HEK293 (cell line): ENCODE data around the gene BTBD10.

Experiments
- FEZF1 ChIP-seq: fragments of 450-650 bp; formaldehyde crosslinking; IDR thresholded peaks from 2 replicates; pipeline ENCODE4 v1.5.1; 2016; ENCODE audit warnings: missing biosample characterization, missing genetic modification characterization
- GLIS1 ChIP-seq: fragments of 450-650 bp; formaldehyde crosslinking; IDR thresholded peaks from 2 replicates; pipeline ENCODE4 v1.5.1; 2016; ENCODE audit warnings: missing biosample characterization, missing genetic modification characterization
- GLIS2 ChIP-seq: fragments of 450-650 bp; formaldehyde crosslinking; IDR thresholded peaks from 2 replicates; pipeline ENCODE4 v1.5.1; 2016; ENCODE audit warnings: missing biosample characterization, missing genetic modification characterization
- HOXD13 ChIP-seq: sonication (generic); formaldehyde crosslinking; IDR thresholded peaks from 2 replicates; pipeline ENCODE4 v1.8.0; 2022; ENCODE audit warnings: missing genetic modification reagents, borderline replicate concordance
- RBAK ChIP-seq: fragments of 450-650 bp; formaldehyde crosslinking; IDR thresholded peaks from 2 replicates; pipeline ENCODE4 v1.5.1; 2016; ENCODE audit warnings: missing biosample characterization, missing genetic modification characterization
- SCRT2 ChIP-seq: fragments of 450-650 bp; formaldehyde crosslinking; IDR thresholded peaks from 2 replicates; pipeline ENCODE4 v1.5.1; 2016; ENCODE audit warnings: missing biosample characterization, missing genetic modification characterization
- YY1 ChIP-seq: fragments of 450-650 bp; formaldehyde crosslinking; IDR thresholded peaks from 2 replicates; pipeline ENCODE4 v1.5.1; 2018; ENCODE audit warnings: missing biosample characterization, missing genetic modification characterization
- ZBTB20 ChIP-seq: fragments of 450-650 bp; formaldehyde crosslinking; IDR thresholded peaks from 2 replicates; pipeline ENCODE4 v1.5.1; 2016; ENCODE audit warnings: missing biosample characterization, missing genetic modification characterization
- ZBTB7A ChIP-seq: fragments of 450-650 bp; formaldehyde crosslinking; IDR thresholded peaks from 2 replicates; pipeline ENCODE4 v1.5.1; 2016; ENCODE audit warnings: low read depth, missing biosample characterization, missing genetic modification characterization
- ZNF114 ChIP-seq: fragments of 450-650 bp; formaldehyde crosslinking; IDR thresholded peaks from 2 replicates; pipeline ENCODE4 v1.5.0; 2017; ENCODE audit warnings: missing biosample characterization, missing genetic modification characterization
- ZNF174 ChIP-seq: fragments of 450-650 bp; formaldehyde crosslinking; IDR thresholded peaks from 2 replicates; pipeline ENCODE4 v1.5.0; 2017; ENCODE audit warnings: missing biosample characterization, mild to moderate bottlenecking, missing genetic modification characterization
- ZNF19 ChIP-seq: fragments of 450-650 bp; formaldehyde crosslinking; IDR thresholded peaks from 2 replicates; pipeline ENCODE4; 2016; ENCODE audit warnings: missing biosample characterization, missing genetic modification characterization, low read depth
- ZNF211 ChIP-seq: fragments of 450-650 bp; formaldehyde crosslinking; IDR thresholded peaks from 2 replicates; pipeline ENCODE4 v1.5.1; 2016; ENCODE audit warnings: low read depth, missing biosample characterization, missing genetic modification characterization
- ZNF292 ChIP-seq: fragments of 450-650 bp; formaldehyde crosslinking; IDR thresholded peaks from 2 replicates; pipeline ENCODE4 v1.5.1; 2016; ENCODE audit warnings: low read depth, missing biosample characterization, missing genetic modification characterization, borderline replicate concordance
- ZNF302 ChIP-seq: fragments of 450-650 bp; formaldehyde crosslinking; IDR thresholded peaks from 2 replicates; pipeline ENCODE4 v1.5.1; 2016; ENCODE audit warnings: missing biosample characterization, missing genetic modification characterization, low read depth
- ZNF341 ChIP-seq: fragments of 450-650 bp; formaldehyde crosslinking; IDR thresholded peaks from 2 replicates; pipeline ENCODE4; 2016; ENCODE audit warnings: low read depth, missing biosample characterization, missing genetic modification characterization
- ZNF350 ChIP-seq: fragments of 450-650 bp; formaldehyde crosslinking; IDR thresholded peaks from 2 replicates; pipeline ENCODE4 v1.5.0; 2017; ENCODE audit warnings: missing biosample characterization, mild to moderate bottlenecking, missing genetic modification characterization
- ZNF423 ChIP-seq: fragments of 450-650 bp; formaldehyde crosslinking; IDR thresholded peaks from 2 replicates; pipeline ENCODE4 v1.5.1; 2016; ENCODE audit warnings: missing biosample characterization, missing genetic modification characterization
- ZNF501 ChIP-seq: fragments of 450-650 bp; formaldehyde crosslinking; IDR thresholded peaks from 2 replicates; pipeline ENCODE4 v1.5.1; 2016; ENCODE audit warnings: missing biosample characterization, missing genetic modification characterization
- ZNF510 ChIP-seq: fragments of 450-650 bp; formaldehyde crosslinking; IDR thresholded peaks from 2 replicates; pipeline ENCODE4 v1.5.1; 2018; ENCODE audit warnings: mild to moderate bottlenecking, missing genetic modification characterization, missing biosample characterization; ENCODE audit not compliant: insufficient replicate concordance
- ZNF544 ChIP-seq: fragments of 450-650 bp; formaldehyde crosslinking; IDR thresholded peaks from 2 replicates; pipeline ENCODE4 v1.5.0; 2017; ENCODE audit warnings: missing biosample characterization, missing genetic modification characterization
- ZNF549 ChIP-seq: fragments of 450-650 bp; IDR thresholded peaks from 2 replicates; pipeline ENCODE4 v1.5.1; 2018; ENCODE audit warnings: missing biosample characterization, missing genetic modification characterization, mild to moderate bottlenecking, inconsistent platforms, moderate library complexity
- ZNF596 ChIP-seq: fragments of 450-650 bp; IDR thresholded peaks from 2 replicates; pipeline ENCODE4 v1.5.0; 2018; ENCODE audit warnings: missing biosample characterization, mild to moderate bottlenecking, missing genetic modification characterization, moderate library complexity
- ZNF654 ChIP-seq: fragments of 450-650 bp; formaldehyde crosslinking; IDR thresholded peaks from 2 replicates; pipeline ENCODE4 v1.5.1; 2016; ENCODE audit warnings: low read depth, missing biosample characterization, missing genetic modification characterization
- ZNF660 ChIP-seq: fragments of 450-650 bp; IDR thresholded peaks from 2 replicates; pipeline ENCODE4 v1.5.1; 2018; ENCODE audit warnings: missing biosample characterization, mild to moderate bottlenecking, missing genetic modification characterization
- ZNF837 ChIP-seq: fragments of 450-650 bp; formaldehyde crosslinking; IDR thresholded peaks from 2 replicates; pipeline ENCODE4 v1.5.1; 2016; ENCODE audit warnings: missing biosample characterization, missing genetic modification characterization
- ZSCAN16 ChIP-seq: fragments of 450-650 bp; formaldehyde crosslinking; IDR thresholded peaks from 2 replicates; pipeline ENCODE4 v1.5.1; 2016; ENCODE audit warnings: missing biosample characterization, missing genetic modification characterization
- TF ChIP-seq, protein P1 (sequence below): fragments of 450-650 bp; formaldehyde crosslinking; IDR thresholded peaks from 2 replicates; pipeline ENCODE4 v1.5.1; 2017; ENCODE audit warnings: missing biosample characterization, mild to moderate bottlenecking, missing genetic modification characterization, moderate library complexity
- TF ChIP-seq, protein P2 (sequence below): fragments of 450-650 bp; formaldehyde crosslinking; IDR thresholded peaks from 2 replicates; pipeline ENCODE4 v1.5.1; 2016; ENCODE audit warnings: missing biosample characterization, missing genetic modification characterization
- TF ChIP-seq, protein P3 (sequence below): fragments of 450-650 bp; IDR thresholded peaks from 2 replicates; pipeline ENCODE4 v1.5.1; 2018; ENCODE audit warnings: missing biosample characterization, mild to moderate bottlenecking, missing genetic modification characterization
- TF ChIP-seq, protein P4 (sequence below): fragments of 450-650 bp; formaldehyde crosslinking; IDR thresholded peaks from 2 replicates; pipeline ENCODE4 v1.5.1; 2017; ENCODE audit warnings: missing biosample characterization, missing genetic modification characterization
- TF ChIP-seq, protein P5 (sequence below): fragments of 450-650 bp; formaldehyde crosslinking; IDR thresholded peaks from 2 replicates; pipeline ENCODE4 v1.5.1; 2016; ENCODE audit warnings: missing biosample characterization, missing genetic modification characterization, borderline replicate concordance

The BTBD10 gene

DNA sequence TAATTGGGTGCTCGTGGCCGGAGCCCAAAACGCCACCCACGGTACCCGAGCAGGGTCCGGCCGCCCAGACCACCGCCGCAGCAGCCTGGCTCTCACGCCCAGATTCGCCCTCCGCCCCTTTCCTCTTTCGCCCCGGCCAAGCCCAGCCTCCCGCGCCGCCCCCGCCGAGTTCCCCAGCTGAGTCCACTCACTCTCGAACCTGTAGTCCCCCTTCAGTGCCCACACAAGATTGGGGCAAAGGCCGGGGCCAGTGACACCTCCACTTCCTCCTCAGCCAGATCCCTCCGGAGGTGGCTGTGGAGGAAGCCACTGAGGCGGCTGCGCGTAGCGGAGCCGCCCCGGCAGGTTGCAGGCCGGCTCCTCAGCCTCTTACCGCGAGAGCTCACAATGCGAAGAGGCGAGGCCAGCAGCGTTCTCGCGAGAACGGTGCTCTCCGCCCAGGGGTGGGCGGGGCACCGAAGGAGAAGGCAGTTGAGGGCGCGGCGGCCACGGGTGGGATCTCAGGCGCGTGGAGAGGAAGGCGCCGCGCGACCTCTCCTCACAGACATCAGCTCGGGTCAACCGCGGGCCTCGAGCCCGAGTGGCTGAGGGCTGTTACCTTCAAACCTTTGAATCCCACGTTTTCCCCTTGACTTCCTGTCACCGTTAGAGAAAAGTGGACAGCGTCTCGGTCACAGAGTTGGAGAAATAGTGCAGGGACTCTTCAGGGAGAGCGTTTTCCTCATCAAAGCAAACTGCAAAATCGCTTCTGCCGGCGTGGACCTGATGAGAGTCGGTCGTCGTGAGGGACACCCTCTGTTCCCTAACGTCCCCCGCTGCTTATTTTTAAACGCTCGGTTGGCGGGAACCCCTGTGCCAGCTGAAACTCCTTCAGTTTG lies at the start of gene BTBD10 (continued):
- TF ChIP-seq, protein P1, sequence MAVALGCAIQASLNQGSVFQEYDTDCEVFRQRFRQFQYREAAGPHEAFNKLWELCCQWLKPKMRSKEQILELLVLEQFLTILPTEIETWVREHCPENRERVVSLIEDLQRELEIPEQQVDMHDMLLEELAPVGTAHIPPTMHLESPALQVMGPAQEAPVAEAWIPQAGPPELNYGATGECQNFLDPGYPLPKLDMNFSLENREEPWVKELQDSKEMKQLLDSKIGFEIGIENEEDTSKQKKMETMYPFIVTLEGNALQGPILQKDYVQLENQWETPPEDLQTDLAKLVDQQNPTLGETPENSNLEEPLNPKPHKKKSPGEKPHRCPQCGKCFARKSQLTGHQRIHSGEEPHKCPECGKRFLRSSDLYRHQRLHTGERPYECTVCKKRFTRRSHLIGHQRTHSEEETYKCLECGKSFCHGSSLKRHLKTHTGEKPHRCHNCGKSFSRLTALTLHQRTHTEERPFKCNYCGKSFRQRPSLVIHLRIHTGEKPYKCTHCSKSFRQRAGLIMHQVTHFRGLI (tag by site-specific recombination) = no peak
- TF ChIP-seq ZNF660 (tag by site-specific recombination) = no peak
- TF ChIP-seq ZNF510 (tag by site-specific recombination) = no peak
- TF ChIP-seq, protein P2, sequence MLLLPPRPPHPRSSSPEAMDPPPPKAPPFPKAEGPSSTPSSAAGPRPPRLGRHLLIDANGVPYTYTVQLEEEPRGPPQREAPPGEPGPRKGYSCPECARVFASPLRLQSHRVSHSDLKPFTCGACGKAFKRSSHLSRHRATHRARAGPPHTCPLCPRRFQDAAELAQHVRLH (tag by site-specific recombination) = no peak
- TF ChIP-seq ZNF544 (tag by site-specific recombination) = no peak
- no peak for TF ChIP-seq ZNF19 (tag by site-specific recombination)
- TF ChIP-seq ZNF654 (tag by site-specific recombination) = no peak
- 0 out of 2 replicates have a peak, but pooled peaks have one; percentile 18 for TF ChIP-seq HOXD13 (CRISPR knock-in tag)
- no peak for TF ChIP-seq YY1
- TF ChIP-seq RBAK (tag by site-specific recombination) = no peak
- TF ChIP-seq ZNF114 (tag by site-specific recombination) = no peak
- TF ChIP-seq GLIS1 (tag by site-specific recombination) = peak; percentile 38
- peak; percentile 35; the same call in 1 of the 2 replicates for TF ChIP-seq ZBTB20 (tag by site-specific recombination)
- TF ChIP-seq FEZF1 (tag by site-specific recombination) = no peak
- TF ChIP-seq, protein P3, sequence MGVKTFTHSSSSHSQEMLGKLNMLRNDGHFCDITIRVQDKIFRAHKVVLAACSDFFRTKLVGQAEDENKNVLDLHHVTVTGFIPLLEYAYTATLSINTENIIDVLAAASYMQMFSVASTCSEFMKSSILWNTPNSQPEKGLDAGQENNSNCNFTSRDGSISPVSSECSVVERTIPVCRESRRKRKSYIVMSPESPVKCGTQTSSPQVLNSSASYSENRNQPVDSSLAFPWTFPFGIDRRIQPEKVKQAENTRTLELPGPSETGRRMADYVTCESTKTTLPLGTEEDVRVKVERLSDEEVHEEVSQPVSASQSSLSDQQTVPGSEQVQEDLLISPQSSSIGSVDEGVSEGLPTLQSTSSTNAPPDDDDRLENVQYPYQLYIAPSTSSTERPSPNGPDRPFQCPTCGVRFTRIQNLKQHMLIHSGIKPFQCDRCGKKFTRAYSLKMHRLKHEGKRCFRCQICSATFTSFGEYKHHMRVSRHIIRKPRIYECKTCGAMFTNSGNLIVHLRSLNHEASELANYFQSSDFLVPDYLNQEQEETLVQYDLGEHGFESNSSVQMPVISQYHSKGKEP (tag by site-specific recombination) = no peak
- TF ChIP-seq ZNF211 = no peak
- no peak for TF ChIP-seq ZNF596
- peak; percentile 33 for TF ChIP-seq ZNF501 (tag by site-specific recombination)
- TF ChIP-seq ZNF174 = no peak
- no peak for TF ChIP-seq ZNF837 (tag by site-specific recombination)
- no peak for TF ChIP-seq ZSCAN16 (tag by site-specific recombination)
- TF ChIP-seq ZNF302 (tag by site-specific recombination) = no peak
- no peak for TF ChIP-seq SCRT2 (tag by site-specific recombination)
- TF ChIP-seq, protein P4, sequence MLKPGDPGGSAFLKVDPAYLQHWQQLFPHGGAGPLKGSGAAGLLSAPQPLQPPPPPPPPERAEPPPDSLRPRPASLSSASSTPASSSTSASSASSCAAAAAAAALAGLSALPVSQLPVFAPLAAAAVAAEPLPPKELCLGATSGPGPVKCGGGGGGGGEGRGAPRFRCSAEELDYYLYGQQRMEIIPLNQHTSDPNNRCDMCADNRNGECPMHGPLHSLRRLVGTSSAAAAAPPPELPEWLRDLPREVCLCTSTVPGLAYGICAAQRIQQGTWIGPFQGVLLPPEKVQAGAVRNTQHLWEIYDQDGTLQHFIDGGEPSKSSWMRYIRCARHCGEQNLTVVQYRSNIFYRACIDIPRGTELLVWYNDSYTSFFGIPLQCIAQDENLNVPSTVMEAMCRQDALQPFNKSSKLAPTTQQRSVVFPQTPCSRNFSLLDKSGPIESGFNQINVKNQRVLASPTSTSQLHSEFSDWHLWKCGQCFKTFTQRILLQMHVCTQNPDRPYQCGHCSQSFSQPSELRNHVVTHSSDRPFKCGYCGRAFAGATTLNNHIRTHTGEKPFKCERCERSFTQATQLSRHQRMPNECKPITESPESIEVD = no peak
- no peak for TF ChIP-seq ZNF350 (tag by site-specific recombination)
- TF ChIP-seq, protein P5, sequence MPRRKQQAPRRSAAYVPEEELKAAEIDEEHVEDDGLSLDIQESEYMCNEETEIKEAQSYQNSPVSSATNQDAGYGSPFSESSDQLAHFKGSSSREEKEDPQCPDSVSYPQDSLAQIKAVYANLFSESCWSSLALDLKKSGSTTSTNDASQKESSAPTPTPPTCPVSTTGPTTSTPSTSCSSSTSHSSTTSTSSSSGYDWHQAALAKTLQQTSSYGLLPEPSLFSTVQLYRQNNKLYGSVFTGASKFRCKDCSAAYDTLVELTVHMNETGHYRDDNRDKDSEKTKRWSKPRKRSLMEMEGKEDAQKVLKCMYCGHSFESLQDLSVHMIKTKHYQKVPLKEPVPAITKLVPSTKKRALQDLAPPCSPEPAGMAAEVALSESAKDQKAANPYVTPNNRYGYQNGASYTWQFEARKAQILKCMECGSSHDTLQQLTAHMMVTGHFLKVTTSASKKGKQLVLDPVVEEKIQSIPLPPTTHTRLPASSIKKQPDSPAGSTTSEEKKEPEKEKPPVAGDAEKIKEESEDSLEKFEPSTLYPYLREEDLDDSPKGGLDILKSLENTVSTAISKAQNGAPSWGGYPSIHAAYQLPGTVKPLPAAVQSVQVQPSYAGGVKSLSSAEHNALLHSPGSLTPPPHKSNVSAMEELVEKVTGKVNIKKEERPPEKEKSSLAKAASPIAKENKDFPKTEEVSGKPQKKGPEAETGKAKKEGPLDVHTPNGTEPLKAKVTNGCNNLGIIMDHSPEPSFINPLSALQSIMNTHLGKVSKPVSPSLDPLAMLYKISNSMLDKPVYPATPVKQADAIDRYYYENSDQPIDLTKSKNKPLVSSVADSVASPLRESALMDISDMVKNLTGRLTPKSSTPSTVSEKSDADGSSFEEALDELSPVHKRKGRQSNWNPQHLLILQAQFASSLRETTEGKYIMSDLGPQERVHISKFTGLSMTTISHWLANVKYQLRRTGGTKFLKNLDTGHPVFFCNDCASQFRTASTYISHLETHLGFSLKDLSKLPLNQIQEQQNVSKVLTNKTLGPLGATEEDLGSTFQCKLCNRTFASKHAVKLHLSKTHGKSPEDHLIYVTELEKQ = no peak
- no peak for TF ChIP-seq ZNF549 (tag by site-specific recombination)
- no peak for TF ChIP-seq ZNF292 (tag by site-specific recombination)
- peak; percentile 33; the same call in 1 of the 2 replicates for TF ChIP-seq GLIS2 (tag by site-specific recombination)
- TF ChIP-seq ZBTB7A (tag by site-specific recombination) = no peak
- 0 out of 2 replicates have a peak, but pooled peaks have one; percentile 18 for TF ChIP-seq ZNF341 (tag by site-specific recombination)
- TF ChIP-seq ZNF423 (tag by site-specific recombination) = no peak
